NK-92 (cell line): ENCODE results near the gene RPS6KA2.

ENCODE experiments used
- DNase-seq: peaks from one replicate; lab custom pipeline; 2025; ENCODE audit not compliant: unreplicated experiment; lab: John Stamatoyannopoulos, UW

Gene RPS6KA2

GRCh38 chr6:166616261-166617238 is 10.5 kb downstream of the RPS6KA2 start:
- DNase-seq, result no peak

- no peak for DNase-seq
These were observed 11.8 kb downstream of the RPS6KA2 start for GRCh38 chr6:166615059-166615770.

GRCh38 chr6:166614589-166614988 is 12.5 kb downstream of the RPS6KA2 start:
- no peak for DNase-seq

- DNase-seq, result no peak
These were observed 12.9 kb downstream of the RPS6KA2 start for GRCh38 chr6:166614171-166614583.

GRCh38 chr6:166613027-166613426 is 14.0 kb downstream of the RPS6KA2 start:
- no peak for DNase-seq

- DNase-seq, result no peak
These were observed 14.6 kb downstream of the RPS6KA2 start for GRCh38 chr6:166612471-166612881.

- no peak for DNase-seq
These were observed 15.4 kb downstream of the RPS6KA2 start for GRCh38 chr6:166611631-166612030.

- DNase-seq, result no peak
These were observed 17.0 kb downstream of the RPS6KA2 start for GRCh38 chr6:166610069-166610468.

- no peak for DNase-seq
These were observed 18.3 kb downstream of the RPS6KA2 start for GRCh38 chr6:166608774-166609173.

- no peak for DNase-seq
These were observed 21.3 kb downstream of the RPS6KA2 start for GRCh38 chr6:166605752-166606151.

- DNase-seq, result no peak
These were observed 22.1 kb downstream of the RPS6KA2 start for GRCh38 chr6:166604911-166605310.

GRCh38 chr6:166604328-166604727 is 22.7 kb downstream of the RPS6KA2 start:
- no peak for DNase-seq

GRCh38 chr6:166603043-166603690 is 23.9 kb downstream of the RPS6KA2 start:
- no peak for DNase-seq

- no peak for DNase-seq
These were observed 25.1 kb downstream of the RPS6KA2 start for GRCh38 chr6:166601956-166602355.

GRCh38 chr6:166600931-166601330 is 26.1 kb downstream of the RPS6KA2 start:
- no peak for DNase-seq

- no peak for DNase-seq
These were observed 27.8 kb downstream of the RPS6KA2 start for GRCh38 chr6:166599205-166599604.

- no peak for DNase-seq
These were observed 28.5 kb downstream of the RPS6KA2 start for GRCh38 chr6:166598441-166599138.

- no peak for DNase-seq
These were observed 29.2 kb downstream of the RPS6KA2 start for GRCh38 chr6:166597711-166598440.

GRCh38 chr6:166596776-166597507 is 30.1 kb downstream of the RPS6KA2 start:
- no peak for DNase-seq

- no peak for DNase-seq
These were observed 31.1 kb downstream of the RPS6KA2 start for GRCh38 chr6:166595949-166596348.
